DMS114 treated with DMSO at 0.1 percent for 48 hours (cell line): ENCODE data around the gene FSCN2.

Experiments
- DNase-seq: peaks from one replicate; lab custom pipeline; 2025; ENCODE audit not compliant: unreplicated experiment; lab: John Stamatoyannopoulos, UW

FSCN2 gene

DNA sequence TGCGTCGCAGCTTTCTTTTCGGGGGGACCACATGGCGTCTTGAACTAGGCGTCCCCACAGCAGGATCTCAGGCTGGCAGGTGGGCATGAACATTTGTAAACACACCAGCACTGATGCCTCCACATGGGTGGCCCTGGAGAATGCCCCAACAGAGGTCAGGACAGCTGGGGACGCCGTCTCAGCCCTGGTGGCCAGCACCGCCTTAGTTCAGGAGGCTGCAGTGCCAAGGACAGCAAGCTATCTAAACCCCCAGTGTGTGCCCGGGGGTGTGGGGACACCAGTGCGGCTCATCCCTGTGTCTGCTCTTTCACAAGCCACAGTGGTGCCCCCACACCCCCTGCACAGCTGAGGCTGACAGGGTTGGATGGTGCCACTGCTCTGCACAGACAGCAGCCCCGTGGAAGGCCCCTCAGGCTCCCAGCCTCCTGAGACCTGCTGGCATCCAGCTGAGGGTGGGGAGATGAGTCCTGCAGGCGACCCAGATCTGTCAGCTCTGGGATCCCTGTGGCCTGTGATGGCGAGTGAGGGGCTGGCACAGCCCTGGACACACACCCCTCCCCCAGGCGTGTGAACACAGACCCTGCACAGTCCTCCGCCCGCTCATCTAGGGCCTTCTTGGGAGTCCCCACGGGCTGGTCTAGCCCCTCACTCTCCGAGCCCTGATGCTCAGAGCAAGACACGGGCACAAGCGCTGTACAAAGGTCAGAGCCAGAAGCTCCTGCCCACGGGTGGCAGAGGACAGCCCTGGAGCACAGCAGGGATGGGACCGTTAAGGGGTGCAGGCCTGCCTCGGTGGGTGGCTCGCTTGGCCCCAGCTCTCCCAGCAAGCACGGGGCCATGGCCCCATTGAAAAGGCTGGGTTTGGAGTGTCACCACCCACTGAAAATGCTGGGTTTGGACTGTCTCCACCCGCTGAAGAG, 10.7 kb downstream of the FSCN2 start:
- DNase-seq: no peak

- no peak for DNase-seq
Measured at GRCh38 chr17:81539571-81539900, 11.4 kb downstream of the FSCN2 start.

DNA sequence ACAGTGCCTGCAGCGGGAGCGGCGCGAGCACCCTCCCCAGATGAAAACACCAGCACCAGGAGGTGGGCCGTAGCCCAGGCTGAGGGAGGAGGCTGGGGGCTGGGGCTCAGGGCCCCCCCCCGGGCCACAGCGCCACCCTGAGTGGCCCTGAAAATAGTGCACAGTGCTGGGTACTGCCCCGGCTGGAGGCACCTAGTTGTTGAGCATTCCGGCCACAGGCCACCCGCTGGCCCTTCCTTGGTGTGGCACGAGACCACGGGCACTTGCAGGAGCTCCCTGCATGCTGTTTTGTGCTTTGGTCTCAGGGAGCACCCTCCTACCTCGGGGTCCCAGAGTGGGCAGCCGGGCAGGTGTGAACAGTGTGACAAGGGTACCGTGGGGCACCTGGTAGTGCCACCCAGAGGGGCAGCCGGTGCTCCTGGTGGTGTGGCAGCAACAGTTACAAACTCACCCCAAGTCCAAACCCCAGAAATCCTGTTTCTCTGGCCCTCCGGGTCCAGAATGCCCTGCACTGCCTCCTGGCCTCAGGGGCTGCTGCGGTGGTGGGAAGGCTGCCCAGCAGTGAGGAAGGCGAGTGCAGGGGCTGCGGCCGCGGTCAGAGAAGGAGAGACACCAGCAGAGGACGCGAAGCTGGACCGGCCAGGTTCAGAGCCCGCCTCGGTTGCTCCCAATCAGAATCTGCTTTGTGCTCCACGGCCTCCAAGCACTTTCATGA, 11.9 kb downstream of the FSCN2 start:
- no peak for DNase-seq

- DNase-seq: no peak
Measured at GRCh38 chr17:81540676-81541027, 12.5 kb downstream of the FSCN2 start.

- DNase-seq: no peak
Measured at GRCh38 chr17:81541123-81541522, 12.9 kb downstream of the FSCN2 start.

GRCh38 chr17:81542431-81543338, 14.5 kb downstream of the FSCN2 start:
- no peak for DNase-seq

- no peak for DNase-seq
Measured at GRCh38 chr17:81543339-81543675, 15.1 kb downstream of the FSCN2 start.

- no peak for DNase-seq
Measured at GRCh38 chr17:81543756-81544155, 15.6 kb downstream of the FSCN2 start.

DNA sequence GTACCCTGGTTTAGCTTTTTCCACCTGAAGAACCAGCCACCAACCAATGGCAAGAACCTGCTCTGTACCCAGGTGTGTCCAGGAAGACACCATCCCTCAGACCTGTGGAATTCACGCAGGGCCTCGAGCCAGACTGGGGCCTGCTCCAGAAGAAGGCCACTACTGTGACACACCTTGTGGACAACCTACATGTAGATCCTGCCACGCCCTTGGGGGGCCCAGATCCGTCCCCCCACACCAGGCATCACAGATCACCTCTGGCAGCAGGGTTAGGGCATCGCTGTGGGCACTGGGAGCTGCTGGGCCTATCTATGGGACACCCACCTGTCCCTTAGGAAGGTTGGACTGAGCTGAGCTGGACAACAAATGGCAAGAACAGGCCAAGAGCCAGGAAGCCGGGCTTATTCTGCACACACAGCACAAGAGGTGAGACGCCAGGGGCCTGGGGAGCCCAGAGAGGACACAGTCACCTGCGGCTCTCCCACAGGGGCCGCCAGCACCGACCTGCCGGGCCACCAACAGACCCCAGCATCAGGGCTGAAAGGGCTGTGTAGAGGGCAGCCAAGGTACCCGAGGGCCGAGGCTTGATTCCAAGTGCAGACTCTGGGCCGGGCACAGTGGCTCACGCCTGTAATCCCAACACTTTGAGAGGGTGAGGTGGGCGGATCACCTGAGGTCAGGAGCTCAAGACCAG, 16.3 kb downstream of the FSCN2 start:
- DNase-seq: no peak

- no peak for DNase-seq
Measured at GRCh38 chr17:81545160-81545949, 17.2 kb downstream of the FSCN2 start.

DNA sequence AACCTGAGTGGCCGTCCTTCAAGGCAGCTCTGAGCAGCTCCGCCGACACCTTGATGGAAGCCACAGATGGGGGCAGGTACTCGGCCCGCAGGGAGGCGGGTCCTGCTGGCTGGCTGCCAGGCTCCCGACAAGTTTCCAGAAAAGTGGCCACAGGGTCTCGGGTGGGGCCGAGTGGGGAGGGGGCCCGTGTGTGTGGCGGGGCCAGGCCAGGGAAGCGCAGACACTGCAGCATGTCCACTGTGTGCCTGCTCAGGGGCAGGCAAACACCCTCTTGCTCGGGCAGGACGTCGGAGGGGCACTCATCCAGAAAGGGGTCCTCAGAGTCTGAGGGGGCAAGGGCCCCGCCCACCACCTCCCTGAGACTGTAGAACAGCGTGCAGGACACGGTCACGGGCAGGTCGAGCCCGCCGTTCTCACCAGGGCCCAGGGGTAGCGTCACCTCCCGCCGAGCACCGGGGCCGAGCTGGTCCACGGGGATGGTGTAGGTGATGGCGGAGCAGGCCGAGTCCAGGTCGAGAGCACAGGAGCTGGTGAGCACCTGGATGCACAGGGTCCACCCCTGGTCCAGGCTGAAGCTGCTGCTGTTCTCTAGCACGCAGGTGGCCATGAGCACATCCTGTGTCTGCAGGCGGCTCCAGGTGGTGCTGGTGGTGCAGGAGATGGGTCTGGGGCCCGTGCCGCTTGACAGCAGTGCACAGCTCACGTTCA, 18.9 kb downstream of the FSCN2 start:
- no peak for DNase-seq

DNA sequence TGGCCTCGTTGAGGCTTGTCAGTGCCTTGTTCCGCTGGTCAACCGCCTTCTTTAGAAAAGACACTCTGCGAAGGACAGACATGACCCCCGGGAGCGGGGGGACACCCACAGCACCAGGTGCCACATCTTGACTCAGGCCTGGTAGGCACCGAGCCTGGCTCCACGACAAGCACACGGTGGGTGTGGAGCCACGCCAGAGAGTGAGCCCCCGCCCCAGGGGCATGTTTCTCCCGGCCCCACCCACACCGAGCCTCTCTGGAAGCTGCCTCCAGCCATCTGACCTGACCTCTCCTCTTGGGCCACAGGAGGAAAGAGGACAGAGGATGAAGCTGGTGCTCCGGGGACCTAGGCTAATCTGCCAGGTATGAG, 19.4 kb downstream of the FSCN2 start:
- no peak for DNase-seq

DNA sequence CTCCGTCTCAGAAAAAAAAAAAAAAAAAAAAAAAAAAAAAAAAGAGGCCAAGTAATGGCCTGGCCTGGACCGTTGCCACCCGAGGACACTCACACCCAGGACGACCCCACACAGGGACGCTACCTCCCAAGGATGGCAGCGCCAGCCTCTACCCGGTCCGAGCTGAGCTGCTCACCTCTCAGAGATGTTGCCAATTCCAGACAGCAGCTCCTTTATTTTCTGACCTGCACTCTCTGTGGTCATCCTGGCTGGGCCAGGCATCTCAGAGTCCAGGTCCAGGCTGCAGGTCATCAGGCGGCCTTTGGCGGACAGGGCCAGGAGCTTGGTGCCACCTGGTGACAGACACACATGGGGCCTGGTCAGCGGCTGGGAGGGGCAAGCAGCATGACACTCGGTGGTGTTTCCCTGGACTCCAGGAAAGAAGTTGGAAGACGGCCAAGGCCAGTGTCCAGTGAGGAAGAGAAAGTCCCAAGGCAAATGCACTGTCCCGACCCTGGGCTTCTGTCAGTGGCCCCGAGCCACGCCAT, 20.9 kb downstream of the FSCN2 start:
- no peak for DNase-seq

- DNase-seq: no peak
Measured at GRCh38 chr17:81549826-81550225, 21.6 kb downstream of the FSCN2 start.

- no peak for DNase-seq
Measured at GRCh38 chr17:81550285-81550684, 22.1 kb downstream of the FSCN2 start.

- no peak for DNase-seq
Measured at GRCh38 chr17:81550830-81551457, 22.8 kb downstream of the FSCN2 start.

DNA sequence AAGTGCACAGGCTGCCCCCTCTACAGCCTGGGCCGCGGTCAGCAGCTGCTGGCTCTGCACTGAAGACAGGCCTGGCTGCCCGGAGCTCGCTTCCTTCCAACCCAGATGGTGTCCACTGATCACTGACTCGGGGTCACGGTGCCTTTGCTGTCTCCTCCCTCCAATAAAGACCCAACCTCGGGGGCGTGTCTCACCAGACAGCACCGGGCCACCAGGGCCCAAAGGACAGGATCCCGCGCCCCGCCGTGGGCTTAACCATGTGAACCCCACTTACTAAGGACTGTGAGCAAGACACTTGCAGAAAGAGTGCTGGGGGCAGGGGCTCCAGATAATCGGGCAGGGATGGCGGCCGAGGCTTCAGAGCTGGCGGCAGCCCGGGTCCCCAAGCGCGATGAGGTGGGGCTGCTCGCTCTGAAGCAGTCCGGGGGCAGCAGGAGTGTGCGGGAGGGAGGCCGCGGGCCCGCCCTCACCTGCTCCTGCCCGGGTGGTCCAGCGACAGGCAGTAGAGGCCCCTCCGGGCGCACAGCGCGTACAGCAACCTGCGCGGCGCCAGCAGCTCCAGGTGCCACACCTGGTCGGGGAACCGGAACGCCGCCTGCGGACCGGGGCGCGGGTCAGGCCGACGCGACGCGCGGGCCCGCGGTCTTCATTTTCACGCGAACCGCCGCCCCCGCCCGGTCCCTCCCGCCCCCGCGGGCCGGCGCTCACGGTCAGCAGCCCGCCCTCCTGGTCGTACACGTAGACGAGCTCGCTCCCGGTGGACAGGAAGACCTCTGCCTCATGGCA, 23.5 kb downstream of the FSCN2 start:
- DNase-seq: no peak
